Measurements from ENCODE around the gene ZRANB2.

The ZRANB2 gene

DNA sequence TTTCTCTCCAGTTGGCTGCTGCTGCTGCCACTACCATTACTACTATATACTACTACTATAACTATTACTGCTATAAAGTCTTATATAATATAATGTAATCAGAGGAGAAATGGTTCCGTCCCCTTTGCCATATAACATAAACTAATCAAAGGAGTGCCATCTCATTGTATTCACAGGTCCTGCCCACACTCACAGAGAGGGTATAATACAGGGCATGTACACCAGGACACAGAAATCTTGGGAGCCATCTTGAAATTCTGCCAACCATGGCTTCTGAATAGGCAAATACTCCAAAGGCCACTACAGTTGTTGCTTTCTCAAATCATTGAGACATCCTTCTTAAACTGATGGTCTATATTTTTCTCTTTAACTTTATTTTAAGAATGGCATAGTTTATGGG is 6.9 kb upstream of the ZRANB2 start:
- no peak for DNase-seq (ENCODE audit: low read depth)
- H3K4me3 ChIP-seq (ENCODE audit: low read depth, low read length), result no peak overlapping the region
- TF ChIP-seq, protein P1, sequence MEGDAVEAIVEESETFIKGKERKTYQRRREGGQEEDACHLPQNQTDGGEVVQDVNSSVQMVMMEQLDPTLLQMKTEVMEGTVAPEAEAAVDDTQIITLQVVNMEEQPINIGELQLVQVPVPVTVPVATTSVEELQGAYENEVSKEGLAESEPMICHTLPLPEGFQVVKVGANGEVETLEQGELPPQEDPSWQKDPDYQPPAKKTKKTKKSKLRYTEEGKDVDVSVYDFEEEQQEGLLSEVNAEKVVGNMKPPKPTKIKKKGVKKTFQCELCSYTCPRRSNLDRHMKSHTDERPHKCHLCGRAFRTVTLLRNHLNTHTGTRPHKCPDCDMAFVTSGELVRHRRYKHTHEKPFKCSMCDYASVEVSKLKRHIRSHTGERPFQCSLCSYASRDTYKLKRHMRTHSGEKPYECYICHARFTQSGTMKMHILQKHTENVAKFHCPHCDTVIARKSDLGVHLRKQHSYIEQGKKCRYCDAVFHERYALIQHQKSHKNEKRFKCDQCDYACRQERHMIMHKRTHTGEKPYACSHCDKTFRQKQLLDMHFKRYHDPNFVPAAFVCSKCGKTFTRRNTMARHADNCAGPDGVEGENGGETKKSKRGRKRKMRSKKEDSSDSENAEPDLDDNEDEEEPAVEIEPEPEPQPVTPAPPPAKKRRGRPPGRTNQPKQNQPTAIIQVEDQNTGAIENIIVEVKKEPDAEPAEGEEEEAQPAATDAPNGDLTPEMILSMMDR (conservative IDR thresholded peaks at IDR 0.05; ENCODE audit: low read depth, low read length), result no peak

DNA sequence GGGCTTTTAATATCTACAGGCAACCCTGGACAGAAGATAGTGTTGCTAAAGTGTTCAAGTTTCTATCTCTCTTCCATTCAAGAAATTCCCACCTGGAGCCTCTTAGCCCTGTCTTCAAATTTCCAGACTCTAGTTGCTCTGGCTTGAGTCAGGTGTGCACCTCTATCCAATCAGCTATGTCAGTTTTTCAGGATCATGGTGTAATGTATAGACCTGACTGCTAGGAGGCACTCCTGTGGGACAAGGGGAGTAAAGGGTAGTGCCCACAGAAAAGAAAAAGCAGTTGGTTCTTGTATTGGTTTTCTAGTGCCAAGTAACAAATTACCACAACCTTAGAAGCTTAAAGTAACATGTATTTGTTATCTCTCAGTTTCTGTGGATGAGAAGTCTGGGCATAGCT is 6.2 kb upstream of the ZRANB2 start:
- no peak for DNase-seq (ENCODE audit: low read depth)
- no peak overlapping the region for H3K4me3 ChIP-seq (ENCODE audit: low read depth, low read length)
- TF ChIP-seq, protein P1 (conservative IDR thresholded peaks at IDR 0.05; ENCODE audit: low read depth, low read length), result no peak

DNA sequence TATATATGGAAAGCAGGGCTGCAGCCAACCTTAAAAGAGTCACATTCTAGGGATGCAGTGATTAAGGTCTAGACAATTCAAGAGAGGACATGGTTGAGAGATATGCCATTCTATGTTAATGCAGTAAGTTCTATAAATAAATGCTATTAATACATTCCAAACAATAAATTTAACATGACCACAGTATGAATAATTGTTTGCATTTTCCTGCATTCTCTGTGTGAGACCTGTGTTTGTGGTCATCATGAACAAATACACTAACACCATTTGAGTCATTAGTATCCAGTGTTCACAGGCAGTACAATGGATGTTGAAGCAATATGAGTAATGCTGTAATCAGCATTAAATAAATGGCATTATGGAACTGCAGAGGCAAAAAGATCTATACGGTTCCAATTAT is 5.5 kb upstream of the ZRANB2 start:
- no peak overlapping the region for H3K4me3 ChIP-seq (ENCODE audit: low read depth, low read length)
- TF ChIP-seq, protein P1 (conservative IDR thresholded peaks at IDR 0.05; ENCODE audit: low read depth, low read length), result no peak
- DNase-seq (ENCODE audit: low read depth), result peak; percentile 19

DNA sequence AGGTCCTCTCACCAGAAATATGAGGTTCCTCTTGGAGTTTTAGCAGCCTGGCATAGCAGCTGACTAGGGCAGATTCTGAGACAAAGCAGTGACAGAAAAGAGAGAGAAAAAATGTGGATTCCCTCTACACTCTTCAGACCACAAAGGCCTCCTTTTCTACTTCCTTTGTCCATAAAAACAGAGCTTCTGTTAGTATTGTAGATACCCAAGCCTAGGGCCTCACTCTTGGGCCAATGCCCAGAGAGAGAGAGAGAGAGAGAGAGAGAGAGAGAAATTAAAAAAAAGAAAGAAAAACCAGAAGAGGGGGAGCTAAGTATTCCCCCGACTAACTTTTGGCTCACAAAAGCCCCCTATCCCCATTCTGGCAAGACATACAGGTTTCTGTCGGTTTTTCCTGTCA is 2.4 kb upstream of the ZRANB2 start:
- H3K4me3 ChIP-seq (ENCODE audit: low read depth, low read length), result no peak overlapping the region
- TF ChIP-seq, protein P1 (conservative IDR thresholded peaks at IDR 0.05; ENCODE audit: low read depth, low read length), result no peak
- peak; percentile 28 for DNase-seq (ENCODE audit: low read depth)

DNA sequence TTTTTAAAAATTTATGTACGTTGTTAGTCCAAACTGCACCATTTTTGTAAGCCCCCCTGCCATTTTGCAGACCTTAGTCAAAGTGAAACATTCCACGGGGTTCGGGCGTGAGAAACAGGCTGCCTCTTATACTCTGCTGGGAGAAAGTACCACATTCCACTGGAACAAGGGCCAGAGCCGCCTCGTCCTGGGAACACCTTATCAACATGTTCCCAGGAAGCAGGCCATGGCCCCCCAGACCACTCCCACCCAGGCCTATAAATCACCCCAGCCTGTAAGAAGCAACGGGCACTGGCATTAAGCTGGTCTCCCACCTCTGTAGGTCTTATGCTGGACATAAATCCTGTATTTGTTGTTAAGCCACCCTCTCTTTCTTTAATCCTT is 854 bp upstream of the ZRANB2 start:
- TF ChIP-seq, protein P1 (conservative IDR thresholded peaks at IDR 0.05; ENCODE audit: low read depth, low read length), result no peak
- peak overlapping the region; percentile 68 for H3K4me3 ChIP-seq (ENCODE audit: low read depth, low read length)

DNA sequence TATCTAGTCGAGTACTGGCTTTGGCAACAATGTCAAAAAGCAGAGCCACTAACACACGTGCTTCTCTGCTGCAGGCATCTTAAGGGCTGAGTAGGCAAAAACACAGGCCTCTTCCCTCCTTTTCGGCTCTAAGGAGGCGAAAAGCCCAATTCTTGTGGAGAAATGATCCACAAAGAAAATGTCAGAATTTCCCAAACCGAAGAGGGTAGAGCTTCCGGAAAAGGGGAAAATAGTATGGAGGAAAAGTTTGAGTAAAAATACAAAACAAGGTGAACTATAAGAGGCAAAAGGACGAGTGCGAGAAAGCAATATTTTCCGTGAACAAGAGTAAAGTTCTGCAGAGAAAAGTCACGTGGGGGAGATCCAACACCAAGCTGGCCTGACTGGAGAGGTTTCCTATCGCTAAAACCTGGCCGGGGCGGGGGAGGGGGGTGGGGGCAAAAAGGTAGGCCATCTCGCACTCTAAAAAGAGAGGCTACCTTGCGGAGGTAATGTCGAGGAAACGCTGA is 551 bp downstream of the ZRANB2 start:
- TF ChIP-seq, protein P1 (conservative IDR thresholded peaks at IDR 0.05; ENCODE audit: low read depth, low read length), result no peak
- peak; percentile 34 for DNase-seq (ENCODE audit: low read depth)
- H3K4me3 ChIP-seq (ENCODE audit: low read depth, low read length), result peak overlapping the region; percentile 68

More for the DNA sequence above, 854 bp upstream of the ZRANB2 start:
- DNase-seq (ENCODE audit: low read depth), result no peak

DNA sequence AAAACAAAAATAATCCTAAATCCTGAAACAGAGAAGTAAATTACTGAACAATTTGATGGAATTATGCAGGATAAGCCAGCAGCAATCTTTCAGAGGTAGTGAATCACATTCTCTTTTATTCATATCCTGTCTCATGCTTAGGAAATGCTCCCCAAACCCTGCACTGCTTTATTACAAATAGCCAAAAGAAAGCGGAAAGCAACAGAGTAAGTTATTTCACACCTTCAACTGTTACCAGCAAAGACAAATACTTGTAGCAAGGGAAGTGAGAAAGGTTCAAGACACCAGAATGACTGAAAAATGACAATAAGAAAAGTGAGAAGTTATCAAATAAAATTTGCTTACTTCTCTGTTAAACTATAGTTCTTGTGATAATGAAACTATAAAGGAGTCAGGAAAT is 6.2 kb downstream of the ZRANB2 start:
- no peak overlapping the region for H3K4me3 ChIP-seq (ENCODE audit: low read depth, low read length)
- TF ChIP-seq, protein P1 (conservative IDR thresholded peaks at IDR 0.05; ENCODE audit: low read depth, low read length), result no peak
- DNase-seq (ENCODE audit: low read depth), result no peak
